Measurements from ENCODE around the gene PPP6R2. TPM values are rescaled to one million over a fixed set of nuclear protein-coding genes. Genes with fewer than 3 reads are reported as not detected.

Gene PPP6R2
- polyA plus RNA-seq, 6 donors from 2014 or later = 11.9 to 28.1 (median 16.2) TPM

DNA sequence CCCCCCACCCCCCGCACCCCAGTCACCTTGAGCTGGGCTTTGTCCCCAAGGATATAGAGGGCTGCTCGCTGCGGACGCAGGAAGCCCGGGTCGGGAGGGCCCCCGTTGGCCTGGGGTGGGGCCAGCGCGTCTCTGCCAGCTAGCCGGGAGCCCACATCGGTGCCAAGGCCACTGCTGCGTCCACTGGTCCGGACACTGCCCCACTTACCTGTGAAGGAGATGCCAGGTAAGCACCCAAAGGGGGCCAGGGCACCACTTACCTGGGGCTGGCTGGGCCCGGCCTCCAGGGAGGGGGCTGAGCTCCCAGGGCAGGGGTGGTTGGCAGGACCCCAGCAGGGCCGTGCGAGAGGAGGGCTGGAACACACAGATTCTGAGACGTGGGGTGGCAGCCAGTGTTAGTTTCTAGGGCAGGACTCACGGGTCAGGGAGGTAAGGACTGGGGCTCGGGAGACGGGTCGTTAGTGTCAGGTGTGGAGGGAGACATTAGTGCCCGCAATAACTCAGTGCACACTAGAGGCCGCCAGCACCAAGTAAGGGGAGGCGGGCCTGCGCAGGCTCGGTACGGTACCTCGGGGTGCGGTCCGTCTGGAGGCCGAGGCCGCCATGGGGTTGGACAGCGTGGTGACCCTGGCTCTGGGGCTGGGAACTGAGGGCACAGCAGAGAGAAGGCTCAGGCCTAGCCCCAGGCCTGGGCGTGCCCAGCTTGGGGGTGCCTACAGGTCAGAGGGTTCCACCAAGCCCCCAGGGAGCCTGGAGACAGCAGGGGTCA, 113.5 kb downstream of the PPP6R2 start:
- H3K4me1 Mint-ChIP-seq = peaks cover 0 to 7% (median 0%) of the 10 kb centered on the region in 3 donors
- no peaks in the 10 kb centered on the region for H3K9me3 Mint-ChIP-seq
- H3K4me3 Mint-ChIP-seq = no peak overlapping the region
- peak overlapping the region in 1 of 6 donors; percentile 52 for H3K27ac Mint-ChIP-seq
- DNase-seq (no peak), ATAC-seq (ENCODE audit: low read depth in 2 of 2) (peak; percentile 38 to 54)
- H3K36me3 Mint-ChIP-seq = peaks cover 0 to 11% of the 10 kb centered on the region in 2 donors
- H3K27me3 Mint-ChIP-seq = no peaks in the 10 kb centered on the region

DNA sequence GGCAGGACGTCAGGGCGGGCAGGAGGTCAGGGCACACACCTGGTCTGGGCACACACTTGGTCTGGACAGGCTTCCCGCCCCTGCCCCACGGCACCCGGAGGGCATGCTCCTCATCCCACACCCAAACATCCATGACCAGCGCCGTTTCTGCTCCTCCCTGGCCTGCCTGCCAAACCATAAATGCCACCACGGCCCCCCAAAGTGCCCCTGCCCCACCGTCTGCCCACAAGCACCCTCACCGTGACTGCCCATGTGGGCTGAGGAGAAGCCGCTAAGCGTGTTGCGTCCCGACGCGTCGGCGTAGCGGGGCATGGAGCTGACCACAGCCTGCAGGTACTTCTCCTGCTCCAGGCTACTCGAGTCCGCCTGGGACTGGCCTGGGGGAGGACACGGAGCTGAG, 115.9 kb downstream of the PPP6R2 start:
- Mint-ChIP-seq H3K4me1 (peaks cover 0 to 10% (median 0%) of the 10 kb centered on the region in 3 donors), H3K36me3 (peaks cover 0 to 18% of the 10 kb centered on the region in 2 donors)
- no peak for ATAC-seq (ENCODE audit: low read depth in 2 of 2)

DNA sequence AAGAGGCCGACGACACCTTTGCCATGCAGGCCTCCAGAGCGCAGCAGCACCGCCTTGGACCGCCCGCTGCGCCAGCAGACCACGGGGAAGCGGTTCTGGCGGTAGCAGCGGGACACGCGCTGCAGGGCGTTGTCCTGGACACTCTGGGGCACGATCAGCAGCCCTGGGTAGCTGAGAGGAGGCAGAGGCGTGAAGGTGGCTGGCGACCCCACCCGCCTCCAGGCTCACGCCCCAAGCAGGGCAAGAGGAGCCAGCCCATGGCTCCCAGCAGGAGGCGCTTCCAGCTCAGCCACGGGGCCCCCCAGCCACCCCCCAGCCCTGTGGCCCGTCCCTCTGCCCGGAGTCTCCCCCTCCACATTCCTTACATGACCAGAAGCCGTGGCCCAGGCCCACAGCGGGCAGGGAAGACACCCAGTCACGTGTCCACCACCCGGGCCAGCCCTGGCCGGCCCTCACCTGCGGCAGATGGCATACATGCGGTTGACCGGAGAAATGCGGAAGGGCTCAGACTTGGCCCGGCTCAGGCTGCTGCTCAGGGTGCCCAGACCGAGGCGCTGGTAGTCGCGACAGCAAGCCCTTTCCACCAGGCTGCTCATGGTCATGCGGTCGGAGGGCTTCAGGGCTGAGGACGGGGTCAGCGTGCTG, 116.5 kb downstream of the PPP6R2 start:
- ATAC-seq (ENCODE audit: low read depth in 2 of 2) (peak; percentile 35 to 49), DNase-seq (no peak)
- Mint-ChIP-seq H3K27me3 (no peaks in the 10 kb centered on the region), H3K9me3 (no peaks in the 10 kb centered on the region), H3K36me3 (peaks cover 0 to 18% of the 10 kb centered on the region in 2 donors), H3K27ac (no peak overlapping the region), H3K4me1 (peaks cover 0 to 10% (median 0%) of the 10 kb centered on the region in 3 donors), H3K4me3 (no peak overlapping the region)

More for the DNA sequence above, 115.9 kb downstream of the PPP6R2 start:
- Mint-ChIP-seq H3K27ac (peak overlapping the region in 2 of 6 donors; percentile 76 to 79), H3K27me3 (no peaks in the 10 kb centered on the region), H3K4me3 (no peak overlapping the region), H3K9me3 (no peaks in the 10 kb centered on the region)
- DNase-seq = no peak

DNA sequence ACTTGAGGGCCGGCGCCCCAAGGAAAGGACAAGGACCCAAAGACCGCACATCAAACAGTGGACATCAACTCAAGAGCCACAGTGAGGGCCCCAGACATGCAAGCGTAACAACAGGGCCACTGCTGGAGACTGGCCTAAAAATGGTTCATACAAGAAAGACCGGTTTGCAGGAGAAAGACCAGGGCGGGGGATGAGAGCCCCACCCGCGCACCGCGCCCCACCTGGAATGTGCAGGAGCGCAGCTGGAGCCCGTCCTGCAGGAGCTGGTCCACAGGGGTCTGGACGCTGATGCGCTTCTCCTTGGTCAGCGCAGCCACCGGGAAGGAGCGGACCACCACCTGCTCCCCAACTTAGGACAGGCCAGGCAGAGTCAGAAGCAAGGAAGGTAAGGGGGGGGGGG, 117.8 kb downstream of the PPP6R2 start:
- DNase-seq (no peak), ATAC-seq (ENCODE audit: low read depth in 2 of 2) (no peak)
- Mint-ChIP-seq H3K27ac (no peak overlapping the region), H3K4me3 (no peak overlapping the region), H3K36me3 (peaks cover 0 to 20% of the 10 kb centered on the region in 2 donors), H3K4me1 (peaks cover 0 to 10% (median 0%) of the 10 kb centered on the region in 3 donors), H3K9me3 (no peaks in the 10 kb centered on the region), H3K27me3 (no peaks in the 10 kb centered on the region)

- Mint-ChIP-seq H3K9me3 (no peaks in the 10 kb centered on the region), H3K4me3 (no peak overlapping the region), H3K27me3 (no peaks in the 10 kb centered on the region), H3K4me1 (peaks cover 0 to 15% (median 1%) of the 10 kb centered on the region in 3 donors), H3K36me3 (peaks cover 0 to 26% of the 10 kb centered on the region in 2 donors), H3K27ac (no peak overlapping the region)
- ATAC-seq (ENCODE audit: low read depth in 2 of 2) (no peak), DNase-seq (no peak)
Measured at GRCh38 chr22:50461536-50461935, 118.4 kb downstream of the PPP6R2 start.

DNA sequence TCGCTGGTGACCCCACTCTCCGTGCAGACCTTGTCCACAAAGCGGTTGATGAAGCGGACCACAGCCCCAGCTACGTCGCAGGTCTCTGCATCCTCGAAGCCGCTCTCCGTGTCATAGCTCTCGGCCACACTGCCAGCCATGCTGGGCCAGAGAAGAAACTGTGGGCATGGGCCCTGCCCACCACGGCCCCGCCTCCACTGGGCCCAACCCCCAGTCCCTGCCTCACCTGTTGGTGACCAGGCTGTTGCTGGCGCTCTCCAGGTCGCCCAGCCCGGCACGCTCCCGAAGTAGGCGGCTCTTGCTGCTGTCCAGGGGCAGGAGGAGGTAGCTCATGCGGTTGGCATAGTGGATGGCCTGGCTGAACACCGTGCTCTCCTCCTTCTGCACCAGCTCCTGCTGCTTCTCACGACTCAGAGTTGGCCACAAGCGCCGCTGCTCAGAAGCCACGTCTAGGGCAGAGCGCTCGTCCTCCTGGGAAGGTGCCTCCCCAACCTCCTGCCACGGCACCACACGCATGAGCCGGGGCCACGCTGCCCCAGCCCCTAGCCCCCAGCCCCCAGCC, 118.9 kb downstream of the PPP6R2 start:
- Mint-ChIP-seq H3K9me3 (no peaks in the 10 kb centered on the region), H3K4me1 (peaks cover 4 to 20% (median 6%) of the 10 kb centered on the region in 3 donors), H3K27ac (peak overlapping the region in 1 of 6 donors; percentile 26), H3K36me3 (peaks cover 0 to 31% of the 10 kb centered on the region in 2 donors), H3K4me3 (peak overlapping the region in 1 of 8 donors; percentile 63), H3K27me3 (no peaks in the 10 kb centered on the region)
- ATAC-seq (ENCODE audit: low read depth in 2 of 2) (no peak), DNase-seq (no peak)

DNA sequence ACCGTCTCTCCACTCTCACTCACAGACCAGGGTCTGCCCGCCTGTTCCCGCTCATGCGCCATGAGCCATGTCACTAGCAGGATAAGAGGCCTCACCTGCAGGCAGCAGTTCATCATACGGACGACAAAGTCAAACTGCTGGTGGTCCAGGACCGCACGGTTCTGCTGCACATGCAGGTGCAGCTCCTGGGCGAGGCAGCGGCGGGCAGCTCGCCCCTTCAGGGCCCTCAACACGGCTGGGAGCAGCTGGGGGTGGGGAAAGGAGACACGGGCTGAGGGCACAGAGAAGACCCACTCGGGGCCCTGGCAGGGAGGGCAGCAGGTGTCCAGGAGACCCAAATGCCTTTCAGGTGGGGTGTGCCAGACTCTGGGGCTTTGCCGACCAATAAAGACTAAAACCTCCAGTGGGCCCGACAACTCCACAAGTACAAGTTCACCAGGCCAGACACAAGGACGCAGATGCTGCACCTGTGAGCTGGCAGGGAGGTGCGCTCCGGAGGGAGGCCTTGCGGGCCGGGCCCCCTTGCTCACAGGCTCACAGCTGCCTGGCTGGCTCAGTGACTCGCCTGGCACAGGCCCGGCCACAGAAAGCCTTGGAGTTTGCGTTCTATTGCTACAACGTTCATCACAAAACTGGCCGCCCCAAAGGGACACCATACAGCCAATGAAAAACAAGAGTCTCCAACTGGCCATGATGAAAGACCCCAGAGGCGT, 120.2 kb downstream of the PPP6R2 start:
- Mint-ChIP-seq H3K9me3 (no peaks in the 10 kb centered on the region), H3K4me1 (peaks cover 13 to 17% (median 13%) of the 10 kb centered on the region in 3 donors), H3K36me3 (peaks cover 0 to 30% of the 10 kb centered on the region in 2 donors), H3K27ac (peak overlapping the region in 4 of 6 donors; percentile 34 to 82 (median 64)), H3K4me3 (peak overlapping the region in 1 of 8 donors; percentile 15), H3K27me3 (no peaks in the 10 kb centered on the region)
- ATAC-seq (ENCODE audit: low read depth in 2 of 2) (no peak), DNase-seq (no peak)

- H3K4me1 Mint-ChIP-seq = peaks cover 24 to 25% (median 24%) of the 10 kb centered on the region in 3 donors
- no peaks in the 10 kb centered on the region for H3K9me3 Mint-ChIP-seq
- H3K27ac Mint-ChIP-seq = no peak overlapping the region
- ATAC-seq (ENCODE audit: low read depth in 2 of 2) (no peak), DNase-seq (no peak)
- H3K27me3 Mint-ChIP-seq = no peaks in the 10 kb centered on the region
- H3K36me3 Mint-ChIP-seq = peaks cover 0 to 22% of the 10 kb centered on the region in 2 donors
- H3K4me3 Mint-ChIP-seq = no peak overlapping the region
Measured at GRCh38 chr22:50464451-50464850, 121.3 kb downstream of the PPP6R2 start.

DNA sequence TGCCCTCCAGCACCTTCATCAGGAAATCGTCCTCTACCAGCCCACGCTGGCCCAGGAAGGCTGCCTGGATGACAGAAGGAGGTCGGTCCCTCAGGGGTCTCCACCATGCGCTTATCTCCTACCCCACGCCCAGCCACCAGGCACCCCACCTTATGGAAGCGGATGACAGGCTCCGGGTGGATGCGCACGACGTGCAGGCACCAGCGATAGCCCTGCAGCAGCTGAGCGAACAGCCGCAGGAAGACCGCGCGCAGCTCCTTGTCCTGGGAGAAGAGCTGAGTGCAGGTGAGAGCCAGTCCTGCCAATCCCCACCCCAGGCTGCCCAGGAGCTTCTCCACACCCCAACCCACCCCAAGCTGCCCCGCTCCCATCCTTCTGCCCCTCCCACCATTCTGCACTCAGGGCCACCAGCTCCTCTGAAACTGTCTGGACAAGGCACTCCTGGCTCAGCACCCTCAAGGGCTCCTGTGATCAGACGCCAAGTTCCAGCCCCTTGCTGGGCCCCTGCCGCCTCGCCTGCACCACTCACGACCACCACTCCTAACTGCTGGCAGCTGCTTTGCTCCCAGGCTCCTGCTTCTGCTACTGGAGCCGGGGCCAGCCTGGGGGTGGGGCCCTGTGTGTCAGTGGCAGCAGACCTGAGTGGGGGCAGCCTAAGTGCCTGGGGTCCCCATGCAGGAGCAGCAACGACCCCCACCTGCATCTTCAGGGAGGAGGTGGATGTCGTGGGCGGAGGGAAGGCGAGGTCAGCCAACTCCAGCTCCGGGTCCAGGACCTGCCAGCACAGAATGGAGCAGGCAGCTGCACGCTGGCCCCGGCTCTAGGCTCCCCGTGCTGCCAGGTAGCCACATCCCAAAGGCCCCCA, 122.2 kb downstream of the PPP6R2 start:
- Mint-ChIP-seq H3K36me3 (peaks cover 0 to 22% of the 10 kb centered on the region in 2 donors), H3K4me3 (no peak overlapping the region), H3K4me1 (peaks cover 32 to 33% (median 32%) of the 10 kb centered on the region in 3 donors), H3K27ac (peak overlapping the region in 2 of 6 donors; percentile 9 to 90), H3K27me3 (no peaks in the 10 kb centered on the region), H3K9me3 (no peaks in the 10 kb centered on the region)
- ATAC-seq (ENCODE audit: low read depth in 2 of 2) (no peak), DNase-seq (no peak)

DNA sequence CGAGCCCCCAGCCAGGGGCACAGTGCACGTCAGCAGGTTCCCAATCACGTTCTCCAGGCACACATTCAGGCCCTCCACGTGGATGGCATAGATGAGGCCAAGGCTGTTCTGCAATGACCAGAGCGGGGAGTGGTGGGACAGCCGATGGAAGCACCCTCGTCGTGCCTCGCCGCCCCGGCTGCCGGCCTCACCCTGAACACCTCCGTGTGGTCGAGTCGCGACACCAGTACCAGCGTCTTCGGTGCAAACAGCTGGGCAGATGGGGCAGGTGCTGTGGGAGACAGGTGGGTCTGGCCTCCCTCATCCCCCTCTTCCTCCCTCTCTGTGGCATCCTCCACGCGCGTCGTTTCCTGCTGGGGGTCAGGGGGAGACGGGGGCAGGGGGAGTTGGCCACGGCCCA, 124.2 kb downstream of the PPP6R2 start:
- no peak overlapping the region for H3K4me3 Mint-ChIP-seq
- H3K27ac Mint-ChIP-seq = peak overlapping the region in 3 of 6 donors; percentile 36 to 90 (median 90)
- H3K4me1 Mint-ChIP-seq = peaks cover 45 to 53% (median 50%) of the 10 kb centered on the region in 3 donors
- peaks cover 0 to 22% of the 10 kb centered on the region in 2 donors for H3K36me3 Mint-ChIP-seq
- no peaks in the 10 kb centered on the region for H3K27me3 Mint-ChIP-seq
- no peaks in the 10 kb centered on the region for H3K9me3 Mint-ChIP-seq
- no peak for DNase-seq
- ATAC-seq (ENCODE audit: low read depth in 2 of 2) = no peak

GRCh38 chr22:50467773-50468440, 124.8 kb downstream of the PPP6R2 start:
- ATAC-seq (ENCODE audit: low read depth in 2 of 2) = no peak
- no peak for DNase-seq
- H3K4me3 Mint-ChIP-seq = peak overlapping the region in 2 of 8 donors; percentile 41 to 90
- H3K9me3 Mint-ChIP-seq = no peaks in the 10 kb centered on the region
- no peaks in the 10 kb centered on the region for H3K27me3 Mint-ChIP-seq
- peak overlapping the region in 5 of 6 donors; percentile 22 to 97 (median 85) for H3K27ac Mint-ChIP-seq
- H3K4me1 Mint-ChIP-seq = peaks cover 49 to 59% (median 55%) of the 10 kb centered on the region in 3 donors
- H3K36me3 Mint-ChIP-seq = peaks cover 0 to 20% of the 10 kb centered on the region in 2 donors

DNA sequence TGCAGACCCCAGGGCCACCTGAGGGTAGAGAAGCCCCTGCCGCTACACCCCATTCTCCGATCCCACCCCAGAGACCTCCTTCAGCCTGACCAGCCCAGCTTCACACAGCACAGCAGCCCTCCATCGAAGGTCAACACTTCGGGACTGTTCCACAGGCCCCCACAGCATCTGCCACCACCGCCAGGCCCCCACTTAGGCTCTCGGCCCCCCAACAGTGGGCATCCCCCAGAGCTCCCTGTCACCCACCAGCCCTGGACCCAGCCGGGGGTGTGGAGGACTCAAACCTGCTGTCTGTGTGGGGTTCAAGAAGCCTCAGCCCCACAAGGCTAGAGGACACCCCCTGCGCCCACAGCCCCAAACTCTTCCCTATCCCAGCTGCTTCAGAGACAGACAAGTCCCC, 125.5 kb downstream of the PPP6R2 start:
- H3K27ac Mint-ChIP-seq = peak overlapping the region; percentile 90 to 97 (median 94)
- peak overlapping the region; percentile 56 to 92 (median 89) for H3K4me3 Mint-ChIP-seq
- DNase-seq = no peak
- H3K36me3 Mint-ChIP-seq = peaks cover 0 to 14% of the 10 kb centered on the region in 2 donors
- no peaks in the 10 kb centered on the region for H3K9me3 Mint-ChIP-seq
- no peak for ATAC-seq (ENCODE audit: low read depth in 2 of 2)
- no peaks in the 10 kb centered on the region for H3K27me3 Mint-ChIP-seq
- peaks cover 54 to 66% (median 62%) of the 10 kb centered on the region in 3 donors for H3K4me1 Mint-ChIP-seq
